ENCODE results near the gene ASCC3.
A peak's percentile ranks its signal among the peaks of the same experiment; 100 is the strongest.

ASCC3 gene

GRCh38 chr6:100463630-100464161 lies 417.4 kb downstream of the ASCC3 start:
- no peak for TF ChIP-seq CTCF (IDR thresholded peaks at IDR 0.05; ENCODE audit: low read depth, low read length)
- H3K4me3 ChIP-seq (ENCODE audit: low read depth, low read length), result no peak overlapping the region
- in situ Hi-C loops (cut with HindIII; ENCODE audit: low sequenced_read_pairs), result loop anchor here (25.0 kb wide), 1 partner anchor 351 kb away; no protein-coding TSS in a partner anchor
- DNase-seq (ENCODE audit: low read depth, low spot score), result no peak

GRCh38 chr6:100462706-100463629 lies 418.2 kb downstream of the ASCC3 start:
- no peak for TF ChIP-seq CTCF (IDR thresholded peaks at IDR 0.05; ENCODE audit: low read depth, low read length)
- DNase-seq (ENCODE audit: low read depth, low spot score), result no peak
- no peak overlapping the region for H3K4me3 ChIP-seq (ENCODE audit: low read depth, low read length)
- in situ Hi-C loops (cut with HindIII; ENCODE audit: low sequenced_read_pairs), result loop anchor here (25.0 kb wide), 1 partner anchor 351 kb away; no protein-coding TSS in a partner anchor

GRCh38 chr6:100461917-100462705 lies 419.0 kb downstream of the ASCC3 start:
- peak; percentile 44 for DNase-seq (ENCODE audit: low read depth, low spot score)
- in situ Hi-C loops (cut with HindIII; ENCODE audit: low sequenced_read_pairs), result loop anchor here (25.0 kb wide), 1 partner anchor 350 kb away; no protein-coding TSS in a partner anchor
- no peak overlapping the region for H3K4me3 ChIP-seq (ENCODE audit: low read depth, low read length)
- no peak for TF ChIP-seq CTCF (IDR thresholded peaks at IDR 0.05; ENCODE audit: low read depth, low read length)

GRCh38 chr6:100461278-100461916 lies 419.7 kb downstream of the ASCC3 start:
- no peak for TF ChIP-seq CTCF (IDR thresholded peaks at IDR 0.05; ENCODE audit: low read depth, low read length)
- no peak overlapping the region for H3K4me3 ChIP-seq (ENCODE audit: low read depth, low read length)
- peak; percentile 61 for DNase-seq (ENCODE audit: low read depth, low spot score)
- in situ Hi-C loops (cut with HindIII; ENCODE audit: low sequenced_read_pairs), result loop anchor here (25.0 kb wide), 1 partner anchor 349 kb away; no protein-coding TSS in a partner anchor

- in situ Hi-C loops (cut with HindIII; ENCODE audit: low sequenced_read_pairs), result loop anchor here (25.0 kb wide), 1 partner anchor 348 kb away; no protein-coding TSS in a partner anchor
- H3K4me3 ChIP-seq (ENCODE audit: low read depth, low read length), result no peak overlapping the region
- DNase-seq (ENCODE audit: low read depth, low spot score), result no peak
- TF ChIP-seq CTCF (IDR thresholded peaks at IDR 0.05; ENCODE audit: low read depth, low read length), result peak; percentile 43
Measured at GRCh38 chr6:100460650-100461204, 420.4 kb downstream of the ASCC3 start.
